IPS-20b (cell line): ENCODE data around the gene ZNF580.

Experiments used
- H3K27ac ChIP-seq: one replicate; pipeline ENCODE4 v1.5.1; 2013; ENCODE audit warnings: low read length
- H3K27me3 ChIP-seq: 2 replicates; pipeline ENCODE4 v1.6.1; 2013; ENCODE audit warnings: mild to moderate bottlenecking, low read length, inconsistent platforms; ENCODE audit not compliant: insufficient read depth
- H3K36me3 ChIP-seq: 2 replicates; pipeline ENCODE4 v1.6.1; 2013; ENCODE audit warnings: low read depth, mild to moderate bottlenecking, inconsistent platforms, low read length, moderate library complexity; ENCODE audit not compliant: insufficient read depth
- H3K4me1 ChIP-seq: 2 replicates; pipeline ENCODE4 v1.6.1; 2013; ENCODE audit warnings: mild to moderate bottlenecking, control low read depth, inconsistent platforms, low read length, moderate library complexity; ENCODE audit not compliant: insufficient read depth
- H3K4me3 ChIP-seq: 2 replicates; pipeline ENCODE4 v1.5.1; 2013; ENCODE audit warnings: mild to moderate bottlenecking, low read length, inconsistent platforms
- H3K9ac ChIP-seq: 2 replicates; pipeline ENCODE4 v1.6.1; 2013; ENCODE audit warnings: low read depth, mild to moderate bottlenecking, inconsistent platforms, low read length, moderate library complexity
- H3K9me3 ChIP-seq: 2 replicates; pipeline ENCODE4 v1.6.1; 2013; ENCODE audit warnings: mild to moderate bottlenecking, low read depth, low read length, inconsistent platforms; ENCODE audit not compliant: insufficient read depth

Gene ZNF580

GRCh38 chr19:55679343-55680257, 38.8 kb downstream of the ZNF580 start:
- 0 out of 2 replicates have a peak, but pooled peaks cover 3% of the 10 kb centered on the region for H3K4me1 ChIP-seq
- H3K9me3 ChIP-seq = no peaks in the 10 kb centered on the region
- peaks cover 55% of the 10 kb centered on the region for H3K36me3 ChIP-seq
- no peak overlapping the region for H3K4me3 ChIP-seq
- no peak overlapping the region for H3K9ac ChIP-seq
- no peaks in the 10 kb centered on the region for H3K27me3 ChIP-seq
- no peak overlapping the region for H3K27ac ChIP-seq

- H3K36me3 ChIP-seq = peaks cover 65% of the 10 kb centered on the region
- H3K4me3 ChIP-seq = no peak overlapping the region
- no peak overlapping the region for H3K9ac ChIP-seq
- H3K9me3 ChIP-seq = no peaks in the 10 kb centered on the region
- H3K27me3 ChIP-seq = no peaks in the 10 kb centered on the region
- 0 out of 2 replicates have a peak, but pooled peaks cover 3% of the 10 kb centered on the region for H3K4me1 ChIP-seq
- H3K27ac ChIP-seq = no peak overlapping the region
Observed at GRCh38 chr19:55680339-55681130, 39.7 kb downstream of the ZNF580 start.

DNA sequence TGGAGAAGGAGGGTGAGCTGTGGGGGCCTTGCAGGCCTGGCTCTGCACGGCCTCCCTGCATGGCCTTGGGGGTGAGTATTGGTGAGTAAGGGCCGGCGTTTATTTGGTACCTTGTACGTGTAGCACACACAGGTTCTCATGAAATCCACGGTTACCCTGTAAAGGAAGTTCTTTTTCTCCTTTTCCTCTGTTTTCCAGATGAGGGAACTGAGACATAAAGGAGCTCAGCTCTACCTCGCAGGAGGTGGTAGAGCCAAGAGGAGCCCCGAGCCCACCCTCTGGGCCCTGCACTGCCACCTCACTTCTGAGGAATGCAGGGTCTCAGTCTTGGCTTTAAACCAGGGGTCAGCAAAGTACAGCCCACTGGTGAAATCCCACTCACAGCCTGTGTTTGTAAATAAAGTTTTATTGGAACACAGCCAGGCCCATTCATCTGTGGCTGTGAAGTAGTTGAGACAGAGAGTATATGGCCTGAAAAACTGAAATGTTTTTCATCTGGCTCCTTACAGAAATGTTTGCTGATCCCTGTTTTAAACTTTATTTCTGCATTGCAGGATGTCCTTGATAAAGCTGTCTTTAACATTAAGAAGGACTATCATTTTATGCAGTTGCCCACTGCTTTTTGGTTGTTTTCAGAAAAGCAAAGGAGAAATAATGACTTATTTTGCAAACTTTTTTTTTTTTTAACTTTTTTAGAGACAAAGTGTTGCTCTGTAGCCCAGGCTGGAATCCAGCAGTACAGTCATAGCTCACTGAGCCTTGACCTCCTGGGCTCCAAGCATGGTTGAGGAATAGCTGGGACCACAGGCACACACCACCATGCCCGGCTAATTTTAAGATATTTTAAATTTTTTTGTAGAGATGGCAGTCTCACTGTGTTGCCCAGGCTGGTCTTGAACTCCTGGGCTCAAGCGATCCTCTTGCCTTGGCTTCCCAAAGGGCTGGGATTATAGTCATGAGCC, 40.6 kb downstream of the ZNF580 start:
- Histone ChIP-seq H3K36me3 (peaks cover 71% of the 10 kb centered on the region), H3K27me3 (no peaks in the 10 kb centered on the region), H3K4me1 (no peaks in the 10 kb centered on the region), H3K9ac (no peak overlapping the region), H3K4me3 (no peak overlapping the region), H3K9me3 (no peaks in the 10 kb centered on the region), H3K27ac (no peak overlapping the region)

GRCh38 chr19:55683449-55684261, 42.9 kb downstream of the ZNF580 start:
- peaks cover 63% of the 10 kb centered on the region for H3K36me3 ChIP-seq
- H3K27me3 ChIP-seq = no peaks in the 10 kb centered on the region
- no peaks in the 10 kb centered on the region for H3K9me3 ChIP-seq
- no peaks in the 10 kb centered on the region for H3K4me1 ChIP-seq
- H3K9ac ChIP-seq = no peak overlapping the region
- H3K27ac ChIP-seq = no peak overlapping the region
- no peak overlapping the region for H3K4me3 ChIP-seq

DNA sequence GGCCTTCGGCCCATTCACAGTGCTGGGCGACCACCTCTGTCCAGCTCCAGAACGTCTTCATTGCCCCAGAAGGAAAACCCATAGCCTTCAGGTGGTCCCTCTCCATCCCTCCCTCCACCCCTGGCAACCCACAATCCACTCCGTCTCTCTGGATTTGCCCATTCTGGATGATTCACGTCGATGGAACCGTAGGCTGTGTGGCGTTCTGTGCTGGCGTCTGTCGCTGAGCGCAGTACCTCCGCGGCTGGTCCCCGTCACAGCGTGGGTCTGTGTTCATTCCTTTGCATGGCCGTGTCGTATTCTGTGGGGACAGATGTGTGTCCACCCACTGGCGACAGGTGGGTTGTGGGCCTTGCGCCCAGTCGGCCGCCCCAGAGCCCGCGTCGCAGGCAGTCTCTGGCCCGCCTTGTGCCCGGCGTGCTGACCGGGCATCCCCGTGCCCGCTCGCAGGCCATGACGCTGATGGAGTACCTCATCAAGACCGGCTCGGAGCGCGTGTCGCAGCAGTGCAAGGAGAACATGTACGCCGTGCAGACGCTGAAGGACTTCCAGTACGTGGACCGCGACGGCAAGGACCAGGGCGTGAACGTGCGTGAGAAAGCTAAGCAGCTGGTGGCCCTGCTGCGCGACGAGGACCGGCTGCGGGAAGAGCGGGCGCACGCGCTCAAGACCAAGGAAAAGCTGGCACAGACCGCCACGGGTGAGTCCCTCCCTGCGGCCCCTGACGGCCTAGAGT, 44.3 kb downstream of the ZNF580 start:
- Histone ChIP-seq H3K4me3 (no peak overlapping the region), H3K9me3 (no peaks in the 10 kb centered on the region), H3K27ac (no peak overlapping the region), H3K27me3 (no peaks in the 10 kb centered on the region), H3K9ac (no peak overlapping the region), H3K4me1 (no peaks in the 10 kb centered on the region), H3K36me3 (peaks cover 64% of the 10 kb centered on the region)

- Histone ChIP-seq H3K27me3 (no peaks in the 10 kb centered on the region), H3K4me3 (no peak overlapping the region), H3K36me3 (peaks cover 64% of the 10 kb centered on the region), H3K4me1 (no peaks in the 10 kb centered on the region), H3K9me3 (no peaks in the 10 kb centered on the region), H3K9ac (no peak overlapping the region), H3K27ac (no peak overlapping the region)
Observed at GRCh38 chr19:55685776-55686175, 45.0 kb downstream of the ZNF580 start.

- H3K9ac ChIP-seq = no peak overlapping the region
- no peaks in the 10 kb centered on the region for H3K27me3 ChIP-seq
- no peaks in the 10 kb centered on the region for H3K4me1 ChIP-seq
- H3K9me3 ChIP-seq = no peaks in the 10 kb centered on the region
- H3K27ac ChIP-seq = no peak overlapping the region
- no peak overlapping the region for H3K4me3 ChIP-seq
- H3K36me3 ChIP-seq = peaks cover 59% of the 10 kb centered on the region
Observed at GRCh38 chr19:55686311-55687050, 45.7 kb downstream of the ZNF580 start.

DNA sequence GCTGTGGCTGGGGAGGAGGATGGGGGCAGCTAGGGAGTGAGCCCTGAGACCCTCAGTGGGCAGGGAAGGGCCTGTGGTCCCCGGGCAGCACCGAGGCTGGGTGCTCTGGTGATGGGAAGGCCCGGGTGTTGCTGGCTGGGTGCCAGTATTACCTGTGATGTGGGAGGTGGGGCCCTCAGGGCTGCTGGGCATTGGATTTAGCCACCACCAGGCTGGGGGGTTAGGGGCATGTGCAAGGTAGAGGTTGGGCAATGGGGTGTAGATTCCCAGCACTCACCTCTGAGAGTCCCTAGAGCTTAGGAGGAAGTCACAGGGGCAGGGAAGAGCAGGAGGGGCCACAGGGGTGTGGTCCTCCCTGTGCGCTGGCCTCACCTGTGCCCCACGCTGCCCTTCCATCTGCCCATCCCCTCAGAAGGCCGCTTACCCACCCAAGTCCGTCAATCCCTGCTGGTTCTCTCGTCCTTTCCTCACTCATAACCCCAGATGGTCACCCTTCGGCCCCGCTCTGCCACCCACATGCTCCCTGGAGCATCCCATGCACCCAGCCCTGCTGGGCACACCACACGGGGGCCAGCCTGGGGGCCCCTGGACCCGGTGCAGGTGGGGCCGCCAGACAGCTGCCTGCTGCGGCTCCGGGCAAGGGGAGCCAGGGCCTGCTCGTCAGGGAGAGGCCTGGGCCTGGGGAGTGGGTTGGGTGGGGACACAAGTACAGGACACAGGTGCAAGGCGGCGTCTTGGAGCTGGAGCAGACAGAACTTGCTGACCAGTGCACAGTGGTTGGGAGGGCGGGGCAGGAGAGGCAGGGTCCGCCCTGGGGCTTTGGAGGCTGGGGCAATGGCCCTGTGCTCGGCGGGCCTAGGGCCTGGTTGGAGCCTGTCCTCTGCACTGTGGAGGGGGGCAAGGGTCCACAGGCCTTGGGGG, 46.7 kb downstream of the ZNF580 start:
- H3K27me3 ChIP-seq = no peaks in the 10 kb centered on the region
- H3K4me3 ChIP-seq = no peak overlapping the region
- H3K27ac ChIP-seq = no peak overlapping the region
- H3K9me3 ChIP-seq = no peaks in the 10 kb centered on the region
- H3K4me1 ChIP-seq = no peaks in the 10 kb centered on the region
- H3K36me3 ChIP-seq = peaks cover 51% of the 10 kb centered on the region; the same call in 1 of the 2 replicates
- H3K9ac ChIP-seq = no peak overlapping the region
